ENCODE data around the gene C1orf216.
"Not testable (repeated sequence)": the region's sequence is repeated elsewhere in the genome, so short reads cannot be mapped to it uniquely, and the experiment has no call there.

Gene C1orf216

GRCh38 chr1:35692317-35692716, 26.4 kb downstream of the C1orf216 start:
- no peaks in the 10 kb centered on the region for H3K36me3 ChIP-seq (ENCODE audit: control insufficient read depth, insufficient read depth, low read length)
- H3K9me3 ChIP-seq (ENCODE audit: control insufficient read depth, low read length), result no peaks in the 10 kb centered on the region
- no peaks in the 10 kb centered on the region for H3K27me3 ChIP-seq (ENCODE audit: control insufficient read depth, insufficient read depth, low read length)
- H3K9ac ChIP-seq (ENCODE audit: low read length), result no peak overlapping the region
- no peaks in the 10 kb centered on the region for H3K4me1 ChIP-seq (ENCODE audit: control insufficient read depth, insufficient read depth, low read length)
- H3K4me3 ChIP-seq (ENCODE audit: low read length), result no peak overlapping the region

- Histone ChIP-seq H3K4me1 (ENCODE audit: control insufficient read depth, insufficient read depth, low read length) (no peaks in the 10 kb centered on the region), H3K9ac (ENCODE audit: low read length) (no peak overlapping the region), H3K9me3 (ENCODE audit: control insufficient read depth, low read length) (no peaks in the 10 kb centered on the region), H3K4me3 (ENCODE audit: low read length) (no peak overlapping the region), H3K27me3 (ENCODE audit: control insufficient read depth, insufficient read depth, low read length) (no peaks in the 10 kb centered on the region), H3K36me3 (ENCODE audit: control insufficient read depth, insufficient read depth, low read length) (no peaks in the 10 kb centered on the region)
Observed at GRCh38 chr1:35691571-35692220, 27.0 kb downstream of the C1orf216 start.

GRCh38 chr1:35691080-35691479, 27.6 kb downstream of the C1orf216 start:
- no peaks in the 10 kb centered on the region for H3K4me1 ChIP-seq (ENCODE audit: control insufficient read depth, insufficient read depth, low read length)
- H3K9me3 ChIP-seq (ENCODE audit: control insufficient read depth, low read length), result no peaks in the 10 kb centered on the region
- no peaks in the 10 kb centered on the region for H3K27me3 ChIP-seq (ENCODE audit: control insufficient read depth, insufficient read depth, low read length)
- no peak overlapping the region for H3K9ac ChIP-seq (ENCODE audit: low read length)
- no peaks in the 10 kb centered on the region for H3K36me3 ChIP-seq (ENCODE audit: control insufficient read depth, insufficient read depth, low read length)
- no peak overlapping the region for H3K4me3 ChIP-seq (ENCODE audit: low read length)

- not testable (repeated sequence) for H3K9me3 ChIP-seq (ENCODE audit: control insufficient read depth, low read length); H3K27me3 ChIP-seq (ENCODE audit: control insufficient read depth, insufficient read depth, low read length); H3K4me1 ChIP-seq (ENCODE audit: control insufficient read depth, insufficient read depth, low read length); H3K4me3 ChIP-seq (ENCODE audit: low read length); H3K9ac ChIP-seq (ENCODE audit: low read length); H3K36me3 ChIP-seq (ENCODE audit: control insufficient read depth, insufficient read depth, low read length)
Observed at GRCh38 chr1:35690103-35690502, 28.6 kb downstream of the C1orf216 start.

- peaks cover 3% of the 10 kb centered on the region for H3K27me3 ChIP-seq (ENCODE audit: control insufficient read depth, insufficient read depth, low read length)
Observed at GRCh38 chr1:35688161-35688560, 30.5 kb downstream of the C1orf216 start.

GRCh38 chr1:35683012-35683411, 35.7 kb downstream of the C1orf216 start:
- Histone ChIP-seq H3K9ac (ENCODE audit: low read length) (no peak overlapping the region), H3K4me1 (ENCODE audit: control insufficient read depth, insufficient read depth, low read length) (no peaks in the 10 kb centered on the region), H3K9me3 (ENCODE audit: control insufficient read depth, low read length) (no peaks in the 10 kb centered on the region), H3K27me3 (ENCODE audit: control insufficient read depth, insufficient read depth, low read length) (peaks cover 3% of the 10 kb centered on the region), H3K36me3 (ENCODE audit: control insufficient read depth, insufficient read depth, low read length) (no peaks in the 10 kb centered on the region), H3K4me3 (ENCODE audit: low read length) (no peak overlapping the region)

More at GRCh38 chr1:35688161-35688560, 30.5 kb downstream of the C1orf216 start:
- Histone ChIP-seq H3K4me1 (ENCODE audit: control insufficient read depth, insufficient read depth, low read length) (no peaks in the 10 kb centered on the region), H3K9me3 (ENCODE audit: control insufficient read depth, low read length) (no peaks in the 10 kb centered on the region), H3K36me3 (ENCODE audit: control insufficient read depth, insufficient read depth, low read length) (no peaks in the 10 kb centered on the region), H3K4me3 (ENCODE audit: low read length) (no peak overlapping the region), H3K9ac (ENCODE audit: low read length) (no peak overlapping the region)

- H3K36me3 ChIP-seq (ENCODE audit: control insufficient read depth, insufficient read depth, low read length), result no peaks in the 10 kb centered on the region
- H3K27me3 ChIP-seq (ENCODE audit: control insufficient read depth, insufficient read depth, low read length), result no peaks in the 10 kb centered on the region
- H3K4me1 ChIP-seq (ENCODE audit: control insufficient read depth, insufficient read depth, low read length), result no peaks in the 10 kb centered on the region
- no peaks in the 10 kb centered on the region for H3K9me3 ChIP-seq (ENCODE audit: control insufficient read depth, low read length)
- no peak overlapping the region for H3K4me3 ChIP-seq (ENCODE audit: low read length)
- no peak overlapping the region for H3K9ac ChIP-seq (ENCODE audit: low read length)
Observed at GRCh38 chr1:35680271-35680670, 38.4 kb downstream of the C1orf216 start.

- H3K4me1 ChIP-seq (ENCODE audit: control insufficient read depth, insufficient read depth, low read length), result no peaks in the 10 kb centered on the region
- H3K27me3 ChIP-seq (ENCODE audit: control insufficient read depth, insufficient read depth, low read length), result peaks cover 4% of the 10 kb centered on the region
- no peaks in the 10 kb centered on the region for H3K9me3 ChIP-seq (ENCODE audit: control insufficient read depth, low read length)
- H3K4me3 ChIP-seq (ENCODE audit: low read length), result no peak overlapping the region
- no peaks in the 10 kb centered on the region for H3K36me3 ChIP-seq (ENCODE audit: control insufficient read depth, insufficient read depth, low read length)
- H3K9ac ChIP-seq (ENCODE audit: low read length), result no peak overlapping the region
Observed at GRCh38 chr1:35675773-35676172, 42.9 kb downstream of the C1orf216 start.

- Histone ChIP-seq H3K9ac (ENCODE audit: low read length) (no peak overlapping the region), H3K4me3 (ENCODE audit: low read length) (no peak overlapping the region), H3K36me3 (ENCODE audit: control insufficient read depth, insufficient read depth, low read length) (no peaks in the 10 kb centered on the region), H3K4me1 (ENCODE audit: control insufficient read depth, insufficient read depth, low read length) (no peaks in the 10 kb centered on the region), H3K9me3 (ENCODE audit: control insufficient read depth, low read length) (no peaks in the 10 kb centered on the region), H3K27me3 (ENCODE audit: control insufficient read depth, insufficient read depth, low read length) (peaks cover 4% of the 10 kb centered on the region)
Observed at GRCh38 chr1:35674111-35674510, 44.6 kb downstream of the C1orf216 start.

- Histone ChIP-seq H3K27me3 (ENCODE audit: control insufficient read depth, insufficient read depth, low read length) (peaks cover 4% of the 10 kb centered on the region), H3K9me3 (ENCODE audit: control insufficient read depth, low read length) (no peaks in the 10 kb centered on the region), H3K4me3 (ENCODE audit: low read length) (no peak overlapping the region), H3K9ac (ENCODE audit: low read length) (no peak overlapping the region), H3K36me3 (ENCODE audit: control insufficient read depth, insufficient read depth, low read length) (no peaks in the 10 kb centered on the region), H3K4me1 (ENCODE audit: control insufficient read depth, insufficient read depth, low read length) (no peaks in the 10 kb centered on the region)
Observed at GRCh38 chr1:35672116-35672515, 46.6 kb downstream of the C1orf216 start.

- Histone ChIP-seq H3K27me3 (ENCODE audit: control insufficient read depth, insufficient read depth, low read length) (peaks cover 4% of the 10 kb centered on the region), H3K4me1 (ENCODE audit: control insufficient read depth, insufficient read depth, low read length) (no peaks in the 10 kb centered on the region), H3K9me3 (ENCODE audit: control insufficient read depth, low read length) (no peaks in the 10 kb centered on the region), H3K9ac (ENCODE audit: low read length) (no peak overlapping the region), H3K36me3 (ENCODE audit: control insufficient read depth, insufficient read depth, low read length) (no peaks in the 10 kb centered on the region), H3K4me3 (ENCODE audit: low read length) (no peak overlapping the region)
Observed at GRCh38 chr1:35668506-35668905, 50.2 kb downstream of the C1orf216 start.

GRCh38 chr1:35666916-35667315, 51.8 kb downstream of the C1orf216 start:
- no peaks in the 10 kb centered on the region for H3K36me3 ChIP-seq (ENCODE audit: control insufficient read depth, insufficient read depth, low read length)
- H3K27me3 ChIP-seq (ENCODE audit: control insufficient read depth, insufficient read depth, low read length), result peaks cover 1% of the 10 kb centered on the region
- H3K4me3 ChIP-seq (ENCODE audit: low read length), result no peak overlapping the region

GRCh38 chr1:35666216-35666615, 52.5 kb downstream of the C1orf216 start:
- no peak overlapping the region for H3K4me3 ChIP-seq (ENCODE audit: low read length)
- no peaks in the 10 kb centered on the region for H3K4me1 ChIP-seq (ENCODE audit: control insufficient read depth, insufficient read depth, low read length)
- no peaks in the 10 kb centered on the region for H3K27me3 ChIP-seq (ENCODE audit: control insufficient read depth, insufficient read depth, low read length)
- H3K36me3 ChIP-seq (ENCODE audit: control insufficient read depth, insufficient read depth, low read length), result no peaks in the 10 kb centered on the region
- H3K9me3 ChIP-seq (ENCODE audit: control insufficient read depth, low read length), result no peaks in the 10 kb centered on the region
- H3K9ac ChIP-seq (ENCODE audit: low read length), result no peak overlapping the region

More at GRCh38 chr1:35666916-35667315, 51.8 kb downstream of the C1orf216 start:
- no peaks in the 10 kb centered on the region for H3K9me3 ChIP-seq (ENCODE audit: control insufficient read depth, low read length)
- no peak overlapping the region for H3K9ac ChIP-seq (ENCODE audit: low read length)
- no peaks in the 10 kb centered on the region for H3K4me1 ChIP-seq (ENCODE audit: control insufficient read depth, insufficient read depth, low read length)
